ENCODE data around the gene BNC2.

Gene BNC2

GRCh38 chr9:16715404-16715803, 155.1 kb downstream of the BNC2 start:
- DNase-seq (ENCODE audit: low read depth), result no peak

GRCh38 chr9:16712787-16713186, 157.7 kb downstream of the BNC2 start:
- DNase-seq (ENCODE audit: low read depth), result no peak

- no peak for DNase-seq (ENCODE audit: low read depth)
Observed at GRCh38 chr9:16710888-16711287, 159.6 kb downstream of the BNC2 start.

GRCh38 chr9:16709924-16710323, 160.5 kb downstream of the BNC2 start:
- DNase-seq (ENCODE audit: low read depth), result no peak

GRCh38 chr9:16708656-16709435, 161.6 kb downstream of the BNC2 start:
- no peak for DNase-seq (ENCODE audit: low read depth)

GRCh38 chr9:16705111-16705604, 165.3 kb downstream of the BNC2 start:
- DNase-seq (ENCODE audit: low read depth), result no peak

- no peak for DNase-seq (ENCODE audit: low read depth)
Observed at GRCh38 chr9:16704116-16705110, 166.1 kb downstream of the BNC2 start.

GRCh38 chr9:16701347-16701746, 169.1 kb downstream of the BNC2 start:
- DNase-seq (ENCODE audit: low read depth), result no peak

GRCh38 chr9:16693616-16694015, 176.9 kb downstream of the BNC2 start:
- no peak for DNase-seq (ENCODE audit: low read depth)

- DNase-seq (ENCODE audit: low read depth), result no peak
Observed at GRCh38 chr9:16690628-16691027, 179.8 kb downstream of the BNC2 start.

- no peak for DNase-seq (ENCODE audit: low read depth)
Observed at GRCh38 chr9:16690205-16690604, 180.3 kb downstream of the BNC2 start.

GRCh38 chr9:16689351-16689938, 181.0 kb downstream of the BNC2 start:
- no peak for DNase-seq (ENCODE audit: low read depth)

- DNase-seq (ENCODE audit: low read depth), result no peak
Observed at GRCh38 chr9:16688814-16689213, 181.7 kb downstream of the BNC2 start.

GRCh38 chr9:16687678-16688369, 182.6 kb downstream of the BNC2 start:
- no peak for DNase-seq (ENCODE audit: low read depth)

GRCh38 chr9:16683326-16683725, 187.1 kb downstream of the BNC2 start:
- no peak for DNase-seq (ENCODE audit: low read depth)

- no peak for DNase-seq (ENCODE audit: low read depth)
Observed at GRCh38 chr9:16682273-16682672, 188.2 kb downstream of the BNC2 start.

- no peak for DNase-seq (ENCODE audit: low read depth)
Observed at GRCh38 chr9:16681652-16681987, 188.8 kb downstream of the BNC2 start.

GRCh38 chr9:16680975-16681651, 189.4 kb downstream of the BNC2 start:
- no peak for DNase-seq (ENCODE audit: low read depth)

GRCh38 chr9:16680541-16680940, 189.9 kb downstream of the BNC2 start:
- DNase-seq (ENCODE audit: low read depth), result no peak

GRCh38 chr9:16679327-16679821, 191.1 kb downstream of the BNC2 start:
- DNase-seq (ENCODE audit: low read depth), result no peak

GRCh38 chr9:16676519-16676918, 194.0 kb downstream of the BNC2 start:
- no peak for DNase-seq (ENCODE audit: low read depth)
